ENCODE data around the gene ARFRP1. TPM values are rescaled to one million over a fixed set of nuclear protein-coding genes. Genes with fewer than 3 reads are reported as not detected.
A peak's percentile ranks its signal among the peaks of the same experiment; 100 is the strongest.
"Not testable (repeated sequence)": the region's sequence is repeated elsewhere in the genome, so short reads cannot be mapped to it uniquely, and the experiment has no call there.

ARFRP1 gene
- polyA plus RNA-seq, 3 donors, result 18.2 to 31.1 (median 20.7) TPM

- peaks cover 28% of the 10 kb centered on the region for H3K4me1 Mint-ChIP-seq
- H3K4me3 ChIP-seq (replicated peaks in 1 of 3; ENCODE audit: low read depth in 2 of 3, low read length in 3 of 3), result no peak overlapping the region
- no peak overlapping the region for H3K4me3 Mint-ChIP-seq
- peaks cover 39 to 60% of the 10 kb centered on the region in 2 donors for H3K36me3 ChIP-seq (replicated peaks in 1 of 2; ENCODE audit: control insufficient read depth in 1 of 2, insufficient read depth in 2 of 2, low read length in 2 of 2)
- no peaks in the 10 kb centered on the region for H3K27me3 ChIP-seq (ENCODE audit: control insufficient read depth in 2 of 2, insufficient read depth in 2 of 2, low read length in 2 of 2)
- H3K36me3 Mint-ChIP-seq, result peaks cover 44 to 56% of the 10 kb centered on the region in 2 donors
- peaks cover 9% of the 10 kb centered on the region for H3K79me2 ChIP-seq (ENCODE audit: insufficient read depth, low read length)
- H3K27me3 Mint-ChIP-seq (ENCODE audit: low read depth in 3 of 3), result peaks cover 0 to 4% (median 0%) of the 10 kb centered on the region in 3 donors
- H3K27ac Mint-ChIP-seq, result no peak overlapping the region
- H4K20me1 ChIP-seq (ENCODE audit: insufficient read depth, low read length), result no peaks in the 10 kb centered on the region
- TF ChIP-seq CTCF (IDR thresholded peaks at IDR 0.05), result no peak
- DNase-seq, result no peak
- intact Hi-C loops (cut with micrococcal nuclease), result no loop called here
- H3K4me1 ChIP-seq (ENCODE audit: control insufficient read depth in 1 of 2, insufficient read depth in 2 of 2, low read length in 2 of 2), result peaks cover 20 to 22% of the 10 kb centered on the region in 2 donors
- H2AFZ ChIP-seq (ENCODE audit: insufficient read depth, low read depth, low read length, poor library complexity, severe bottlenecking), result no peak overlapping the region
- no peak overlapping the region for H3K4me2 ChIP-seq (replicated peaks; ENCODE audit: extremely low read depth, low read length, poor library complexity, severe bottlenecking)
- WGBS (ENCODE audit: insufficient coverage), result 95% methylated on average over 22 of the region's 22 CpGs
- H3K9me3 Mint-ChIP-seq, result peaks cover 0 to 1% (median 0%) of the 10 kb centered on the region in 7 donors
- no peaks in the 10 kb centered on the region for H3K9me3 ChIP-seq (replicated peaks in 1 of 2; ENCODE audit: control insufficient read depth in 1 of 2, insufficient read depth in 1 of 2, low read length in 2 of 2)
- H3K27ac ChIP-seq (ENCODE audit: low read depth in 1 of 2, low read length in 2 of 2), result no peak overlapping the region
- H3K9ac ChIP-seq (ENCODE audit: insufficient read depth, low read length, poor library complexity, severe bottlenecking), result no peak overlapping the region
These were observed 46.7 kb downstream of the ARFRP1 start for GRCh38 chr20:63661108-63661507.

- peaks cover 34 to 56% of the 10 kb centered on the region in 2 donors for H3K36me3 ChIP-seq (replicated peaks in 1 of 2; ENCODE audit: control insufficient read depth in 1 of 2, insufficient read depth in 2 of 2, low read length in 2 of 2)
- no peaks in the 10 kb centered on the region for H3K27me3 ChIP-seq (ENCODE audit: control insufficient read depth in 2 of 2, insufficient read depth in 2 of 2, low read length in 2 of 2)
- Mint-ChIP-seq H3K27ac (peak overlapping the region in 2 of 7 donors; percentile 6 to 62), H3K36me3 (peaks cover 40 to 51% of the 10 kb centered on the region in 2 donors), H3K9me3 (peaks cover 0 to 1% (median 0%) of the 10 kb centered on the region in 7 donors), H3K4me3 (no peak overlapping the region), H3K27me3 (ENCODE audit: low read depth in 3 of 3) (peaks cover 0 to 4% (median 0%) of the 10 kb centered on the region in 3 donors), H3K4me1 (peaks cover 28% of the 10 kb centered on the region)
- intact Hi-C loops (cut with micrococcal nuclease), result no loop called here
- H3K4me2 ChIP-seq (replicated peaks; ENCODE audit: extremely low read depth, low read length, poor library complexity, severe bottlenecking), result no peak overlapping the region
- no peak overlapping the region for H3K9ac ChIP-seq (ENCODE audit: insufficient read depth, low read length, poor library complexity, severe bottlenecking)
- H3K27ac ChIP-seq (ENCODE audit: low read depth in 1 of 2, low read length in 2 of 2), result no peak overlapping the region
- no peak for DNase-seq
- H3K9me3 ChIP-seq (replicated peaks in 1 of 2; ENCODE audit: control insufficient read depth in 1 of 2, insufficient read depth in 1 of 2, low read length in 2 of 2), result no peaks in the 10 kb centered on the region
- no peak for TF ChIP-seq CTCF (IDR thresholded peaks at IDR 0.05)
- H3K79me2 ChIP-seq (ENCODE audit: insufficient read depth, low read length), result peaks cover 9% of the 10 kb centered on the region
- 100% methylated on average over 4 of the region's 8 CpGs for WGBS (ENCODE audit: insufficient coverage)
- H3K4me3 ChIP-seq (replicated peaks in 1 of 3; ENCODE audit: low read depth in 2 of 3, low read length in 3 of 3), result no peak overlapping the region
- H4K20me1 ChIP-seq (ENCODE audit: insufficient read depth, low read length), result no peaks in the 10 kb centered on the region
- H3K4me1 ChIP-seq (ENCODE audit: control insufficient read depth in 1 of 2, insufficient read depth in 2 of 2, low read length in 2 of 2), result peaks cover 20 to 22% of the 10 kb centered on the region in 2 donors
- no peak overlapping the region for H2AFZ ChIP-seq (ENCODE audit: insufficient read depth, low read depth, low read length, poor library complexity, severe bottlenecking)
These were observed 47.2 kb downstream of the ARFRP1 start for GRCh38 chr20:63660622-63661021.

GRCh38 chr20:63660174-63660573 is 47.6 kb downstream of the ARFRP1 start:
- H4K20me1 ChIP-seq (ENCODE audit: insufficient read depth, low read length); H3K27me3 ChIP-seq (ENCODE audit: control insufficient read depth in 2 of 2, insufficient read depth in 2 of 2, low read length in 2 of 2); H3K9me3 ChIP-seq (replicated peaks in 1 of 2; ENCODE audit: control insufficient read depth in 1 of 2, insufficient read depth in 1 of 2, low read length in 2 of 2); DNase-seq; H2AFZ ChIP-seq (ENCODE audit: insufficient read depth, low read depth, low read length, poor library complexity, severe bottlenecking); intact Hi-C loops (cut with micrococcal nuclease); H3K9ac ChIP-seq (ENCODE audit: insufficient read depth, low read length, poor library complexity, severe bottlenecking); H3K79me2 ChIP-seq (ENCODE audit: insufficient read depth, low read length); H3K4me3 ChIP-seq (replicated peaks in 1 of 3; ENCODE audit: low read depth in 2 of 3, low read length in 3 of 3); H3K4me3 Mint-ChIP-seq; H3K27me3 Mint-ChIP-seq (ENCODE audit: low read depth in 3 of 3); H3K4me2 ChIP-seq (replicated peaks; ENCODE audit: extremely low read depth, low read length, poor library complexity, severe bottlenecking); H3K27ac Mint-ChIP-seq; H3K9me3 Mint-ChIP-seq; H3K27ac ChIP-seq (ENCODE audit: low read depth in 1 of 2, low read length in 2 of 2): not testable (repeated sequence)
- H3K4me1 ChIP-seq (ENCODE audit: control insufficient read depth in 1 of 2, insufficient read depth in 2 of 2, low read length in 2 of 2), result peaks cover 20 to 22% of the 10 kb centered on the region in 2 donors
- peaks cover 28% of the 10 kb centered on the region for H3K4me1 Mint-ChIP-seq
- WGBS (ENCODE audit: insufficient coverage), result 97% methylated on average over 8 of the region's 10 CpGs
- H3K36me3 Mint-ChIP-seq, result peaks cover 36 to 48% of the 10 kb centered on the region in 2 donors
- peaks cover 33 to 51% of the 10 kb centered on the region in 2 donors for H3K36me3 ChIP-seq (replicated peaks in 1 of 2; ENCODE audit: control insufficient read depth in 1 of 2, insufficient read depth in 2 of 2, low read length in 2 of 2)

Data from CD14-positive monocyte (primary cell).